ENCODE data around the gene CENPO. TPM values are rescaled to one million over a fixed set of nuclear protein-coding genes. Genes with fewer than 3 reads are reported as not detected.

The CENPO gene
- total and polyA plus RNA-seq, 2 donors (not counting 3 experiments of a cell fraction or from before 2014, with no cell fraction given): 26.8 to 45.3 TPM

GRCh38 chr2:24850944-24851343 is 57.7 kb downstream of the CENPO start:
- H3K9ac ChIP-seq (replicated peaks; ENCODE audit: extremely low read depth, insufficient read depth, low read length): no peak overlapping the region

More at GRCh38 chr2:24850944-24851343, 57.7 kb downstream of the CENPO start:
- no peak overlapping the region for H2AFZ ChIP-seq (ENCODE audit: low read depth, low read length)
- no peaks in the 10 kb centered on the region for H3K9me1 ChIP-seq (replicated peaks; ENCODE audit: control insufficient read depth, extremely low read depth, insufficient read depth, low read length)
- BruUV-seq (replicated peaks): no TSS peak
- dilution Hi-C loops (cut with MboI; ENCODE audit: extremely low pct_ligation_motif_present, low sequenced_read_pairs): no loop called here
- H3K4me2 ChIP-seq (ENCODE audit: insufficient read depth, low read length): no peak overlapping the region
- H4K20me1 ChIP-seq (replicated peaks; ENCODE audit: control insufficient read depth, extremely low read depth, insufficient read depth, low read length): no peaks in the 10 kb centered on the region
- POLR2A ChIA-PET: no interaction called here
- H3K4me3 ChIP-seq (replicated peaks in 1 of 3; ENCODE audit: insufficient read depth in 1 of 3, low read depth in 1 of 3, low read length in 3 of 3): no peak overlapping the region
- TF ChIP-seq CTCF (IDR thresholded peaks at IDR 0.05; ENCODE audit: extremely low read depth in 1 of 2, insufficient read depth in 1 of 2, low read depth in 1 of 2, low read length in 2 of 2) (no peak), MYC (IDR thresholded peaks at IDR 0.05; ENCODE audit: low read depth, low read length) (no peak), GATA2 (IDR thresholded peaks at IDR 0.05; ENCODE audit: insufficient read depth, insufficient read length, low read depth, low read length) (no peak), MAX (IDR thresholded peaks at IDR 0.05; ENCODE audit: insufficient read depth, insufficient read length) (no peak), POLR2AphosphoS5 (IDR thresholded peaks at IDR 0.05; ENCODE audit: insufficient read depth, low read depth, low read length) (no peak), POLR2A (IDR thresholded peaks at IDR 0.05; ENCODE audit: low read depth, low read length) (no peak), JUN (IDR thresholded peaks at IDR 0.05; ENCODE audit: borderline replicate concordance, insufficient read depth, insufficient read length, low read depth) (no peak), EZH2 (IDR thresholded peaks at IDR 0.05; ENCODE audit: borderline replicate concordance, low read depth, low read length, severe bottlenecking) (no peak), FOS (IDR thresholded peaks at IDR 0.05; ENCODE audit: borderline replicate concordance, insufficient read depth, low read length) (no peak)
- FAIRE-seq (no peak), DNase-seq (ENCODE audit: low read depth, low spot score) (no peak)
- H3K27me3 ChIP-seq (ENCODE audit: control insufficient read depth in 2 of 2, insufficient read depth in 2 of 2, low read length in 2 of 2): no peaks in the 10 kb centered on the region
- no peaks in the 10 kb centered on the region for H3K4me1 ChIP-seq (ENCODE audit: control insufficient read depth, extremely low read depth, insufficient read depth, low read length)
- intact Hi-C loops (cut with micrococcal nuclease): no loop called here
- no peak overlapping the region for H3K27ac ChIP-seq (ENCODE audit: insufficient read depth, low read depth, low read length)
- no peaks in the 10 kb centered on the region for H3K36me3 ChIP-seq (ENCODE audit: control insufficient read depth in 2 of 2, extremely low read depth in 1 of 2, insufficient read depth in 2 of 2, low read length in 2 of 2)
- CTCF ChIA-PET: no interaction called here
- H3K79me2 ChIP-seq (ENCODE audit: control insufficient read depth, insufficient read depth, low read length): no peaks in the 10 kb centered on the region
- H3K9me3 ChIP-seq (replicated peaks; ENCODE audit: control insufficient read depth, insufficient read depth, low read length): no peaks in the 10 kb centered on the region

All from endothelial cell of umbilical vein (primary cell).